Peyer's patch (tissue), 4 donors: ENCODE results near the gene PRRG4.

ENCODE experiments used
- POLR2A ChIP-seq, 2 donors: fragments of 450-650 bp; IDR thresholded peaks; one replicate each; pipeline ENCODE4 v1.5.1; 2017; ENCODE audit warnings: antibody characterized with exemption in 2 of 2, mild to moderate bottlenecking in 2 of 2, moderate library complexity in 2 of 2
- TF ChIP-seq, protein P1 (sequence below), 6 experiments: fragments of 450-650 bp in 4 of 6; fragments of 200-600 bp in 2 of 6; sonication (generic) in 1 of 6; IDR thresholded peaks; one replicate each; pipeline ENCODE4 v1.5.1; 2017 to 2019; ENCODE audit warnings: antibody characterized with exemption in 6 of 6, mild to moderate bottlenecking in 3 of 6, moderate library complexity in 1 of 6

DNA sequence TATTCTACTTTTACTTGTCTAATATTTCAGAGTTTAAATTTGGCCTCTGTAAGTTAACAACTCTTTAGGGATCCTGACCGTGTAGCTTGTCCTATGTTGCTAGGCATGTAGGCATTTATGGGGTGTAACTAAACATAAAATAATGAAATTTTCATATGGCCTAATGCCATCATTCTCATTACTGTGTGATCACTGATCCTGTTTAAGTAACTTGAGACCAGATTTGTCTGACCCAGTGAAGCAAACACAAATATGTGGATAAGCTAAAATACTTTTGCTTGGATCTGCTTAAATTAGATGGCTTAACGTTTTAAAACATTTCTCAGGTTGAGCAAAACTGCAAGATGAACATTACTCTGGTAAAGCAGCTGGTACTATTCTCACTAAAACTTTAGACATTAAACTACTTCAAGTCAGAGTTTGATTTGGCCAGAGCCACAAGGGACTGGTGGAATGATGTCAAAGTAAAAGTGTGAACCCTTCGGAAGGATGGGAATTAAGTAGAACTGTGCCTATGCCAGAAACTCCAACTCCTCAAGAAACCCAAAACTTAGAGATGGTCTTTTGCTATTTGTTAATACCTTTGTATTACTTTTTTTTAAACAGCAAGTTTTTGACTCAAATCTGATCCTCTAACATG, 75.4 kb downstream of the PRRG4 start:
- TF ChIP-seq, protein P1, sequence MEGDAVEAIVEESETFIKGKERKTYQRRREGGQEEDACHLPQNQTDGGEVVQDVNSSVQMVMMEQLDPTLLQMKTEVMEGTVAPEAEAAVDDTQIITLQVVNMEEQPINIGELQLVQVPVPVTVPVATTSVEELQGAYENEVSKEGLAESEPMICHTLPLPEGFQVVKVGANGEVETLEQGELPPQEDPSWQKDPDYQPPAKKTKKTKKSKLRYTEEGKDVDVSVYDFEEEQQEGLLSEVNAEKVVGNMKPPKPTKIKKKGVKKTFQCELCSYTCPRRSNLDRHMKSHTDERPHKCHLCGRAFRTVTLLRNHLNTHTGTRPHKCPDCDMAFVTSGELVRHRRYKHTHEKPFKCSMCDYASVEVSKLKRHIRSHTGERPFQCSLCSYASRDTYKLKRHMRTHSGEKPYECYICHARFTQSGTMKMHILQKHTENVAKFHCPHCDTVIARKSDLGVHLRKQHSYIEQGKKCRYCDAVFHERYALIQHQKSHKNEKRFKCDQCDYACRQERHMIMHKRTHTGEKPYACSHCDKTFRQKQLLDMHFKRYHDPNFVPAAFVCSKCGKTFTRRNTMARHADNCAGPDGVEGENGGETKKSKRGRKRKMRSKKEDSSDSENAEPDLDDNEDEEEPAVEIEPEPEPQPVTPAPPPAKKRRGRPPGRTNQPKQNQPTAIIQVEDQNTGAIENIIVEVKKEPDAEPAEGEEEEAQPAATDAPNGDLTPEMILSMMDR (IDR thresholded peaks at IDR 0.05), result no peak
- TF ChIP-seq POLR2A (IDR thresholded peaks at IDR 0.05), result no peak
